GM19324 (cell line): ENCODE data around the gene LRRIQ3.
"Not testable (repeated sequence)": the region's sequence is repeated elsewhere in the genome, so short reads cannot be mapped to it uniquely, and the experiment has no call there.

ENCODE experiments used
- ATAC-seq: cut with Tn5 transposase; IDR thresholded peaks from one replicate; pipeline ENCODE4 v1.9.1; 2021; ENCODE audit warnings: mild to moderate bottlenecking, moderate library complexity; ENCODE audit not compliant: unreplicated experiment, low FRiP score

Gene LRRIQ3, protein sequence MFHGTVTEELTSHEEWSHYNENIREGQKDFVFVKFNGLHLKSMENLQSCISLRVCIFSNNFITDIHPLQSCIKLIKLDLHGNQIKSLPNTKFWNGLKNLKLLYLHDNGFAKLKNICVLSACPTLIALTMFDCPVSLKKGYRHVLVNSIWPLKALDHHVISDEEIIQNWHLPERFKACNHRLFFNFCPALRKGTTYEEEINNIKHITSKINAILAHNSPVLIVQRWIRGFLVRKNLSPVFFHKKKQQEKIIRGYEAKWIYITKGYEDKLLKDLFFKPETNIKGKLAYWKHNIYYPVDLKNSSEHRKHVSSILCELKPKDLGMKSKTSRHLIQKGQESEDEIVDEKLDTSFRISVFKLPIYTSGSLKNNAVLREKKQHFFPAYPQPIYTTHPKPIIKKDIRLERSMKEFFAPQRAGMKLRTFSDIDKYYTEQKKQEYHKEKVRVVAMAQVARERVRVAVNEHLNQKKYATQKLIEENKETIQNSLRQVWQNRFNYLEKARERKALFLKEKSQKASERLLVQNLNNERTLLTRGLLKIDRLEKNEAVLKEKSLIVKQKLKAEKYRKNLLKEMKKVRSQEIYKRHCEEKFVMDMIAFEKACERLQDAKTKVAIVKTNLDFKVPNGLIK

GRCh38 chr1:74197657-74198552 lies at the start of gene LRRIQ3, which contains the start of gene FPGT:
TSS of gene LRRIQ3 (minus strand) at chr1:74198176. CDS start at chr1:74183684, 14,492 bp downstream.
TSS of gene FPGT (plus strand) at chr1:74198242. CDS start at chr1:74198279, 37 bp downstream.
- peak; percentile 98 for ATAC-seq

DNA sequence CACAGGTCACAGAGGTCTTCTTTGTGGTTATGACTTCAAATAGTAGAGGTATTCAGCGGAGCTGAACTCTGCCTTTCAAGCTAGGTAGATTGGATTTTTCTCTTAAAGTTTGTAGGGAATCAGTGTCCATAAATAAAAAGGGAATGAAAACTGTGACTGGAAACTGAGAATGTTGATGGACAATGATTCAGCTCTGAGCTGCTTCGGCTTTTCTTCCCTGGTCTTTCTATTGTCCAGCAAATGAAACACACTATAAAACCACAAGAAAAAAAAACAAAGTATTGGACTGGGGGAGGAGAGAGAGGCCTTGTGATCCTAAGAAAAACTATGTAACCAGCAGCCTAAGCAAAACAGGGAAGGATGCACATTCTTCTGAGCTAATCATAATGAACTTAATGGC lies 48.3 kb upstream of the LRRIQ3 start:
- ATAC-seq = no peak

GRCh38 chr1:74245168-74245772 lies 47.3 kb upstream of the LRRIQ3 start:
- no peak for ATAC-seq

DNA sequence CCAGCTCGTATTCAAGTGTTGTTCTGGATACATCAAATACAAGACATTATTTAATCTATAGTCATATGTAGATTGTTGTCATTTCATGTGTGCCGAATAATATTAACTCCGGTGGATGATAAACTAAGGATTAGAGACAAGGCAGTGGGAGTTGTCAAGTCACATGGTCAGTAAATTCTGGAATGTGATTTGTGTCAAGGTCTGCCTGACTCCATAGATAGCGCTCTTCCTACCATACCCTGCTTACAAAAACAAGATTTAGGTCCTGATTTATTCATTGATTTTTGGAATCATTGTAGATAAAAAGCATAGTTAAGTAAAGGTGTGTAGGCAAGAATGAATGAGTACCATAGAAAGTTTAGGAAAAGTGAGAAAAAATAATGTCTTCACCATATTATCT lies 39.8 kb upstream of the LRRIQ3 start:
- no peak for ATAC-seq

DNA sequence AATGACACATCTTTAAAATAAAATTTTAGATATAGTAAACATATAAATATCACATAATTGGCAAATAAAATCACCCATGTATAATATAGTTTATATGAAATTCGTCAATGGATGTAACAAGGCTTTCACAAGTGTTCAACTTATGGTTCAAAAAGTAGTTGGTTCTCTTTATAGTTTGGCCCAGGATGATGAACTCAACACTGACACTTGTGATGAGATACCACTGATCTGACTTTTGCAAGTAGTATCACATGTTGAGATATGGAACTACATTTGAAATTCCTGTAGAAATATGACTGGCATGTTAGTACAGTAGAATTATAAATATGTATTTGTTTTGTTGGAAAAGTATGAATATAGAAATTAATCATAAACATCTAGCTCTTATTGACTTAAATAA lies 39.1 kb upstream of the LRRIQ3 start:
- ATAC-seq = no peak

DNA sequence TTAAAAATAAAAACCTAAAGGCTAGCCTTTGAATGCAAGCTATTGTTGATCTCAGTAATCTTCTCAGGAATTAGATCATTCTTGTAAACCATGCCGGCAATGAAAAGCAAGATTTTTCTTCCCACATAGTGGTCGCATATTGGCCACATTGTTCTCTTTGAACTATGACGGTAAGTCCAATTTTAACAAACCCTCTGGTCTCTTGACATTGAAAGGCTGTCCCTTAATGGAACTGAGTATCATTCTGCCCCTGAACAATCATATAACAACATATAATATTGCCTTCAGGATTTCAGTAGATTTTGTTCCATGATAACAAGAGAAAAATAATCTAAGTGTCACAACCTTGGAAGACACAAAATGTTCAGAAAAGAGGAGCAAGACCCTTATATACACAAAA lies 38.5 kb upstream of the LRRIQ3 start:
- ATAC-seq = no peak

DNA sequence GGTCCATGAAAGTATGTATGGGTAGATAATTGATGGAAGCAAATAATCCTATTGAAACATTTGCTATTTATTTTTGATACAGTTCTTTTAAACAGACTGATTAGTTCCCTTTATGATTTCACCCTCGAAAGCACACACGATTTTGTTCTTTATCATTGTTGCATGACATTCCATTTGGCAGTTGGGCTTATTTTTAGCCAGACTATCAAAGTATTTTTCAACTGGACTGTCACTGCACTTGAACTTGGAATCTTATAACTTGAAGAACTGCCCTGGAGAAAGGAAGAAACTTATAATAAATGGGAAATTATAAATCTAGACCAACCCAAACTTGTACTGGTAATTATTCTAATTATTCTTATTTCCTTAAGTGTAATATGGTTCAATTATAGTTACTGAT lies 37.2 kb upstream of the LRRIQ3 start, which contains the start of gene TNNI3K:
TSS of gene TNNI3K (plus strand) at position 235 of the 400 bp plus-strand sequence. CDS start at position 300, 65 bp downstream.
- no peak for ATAC-seq

DNA sequence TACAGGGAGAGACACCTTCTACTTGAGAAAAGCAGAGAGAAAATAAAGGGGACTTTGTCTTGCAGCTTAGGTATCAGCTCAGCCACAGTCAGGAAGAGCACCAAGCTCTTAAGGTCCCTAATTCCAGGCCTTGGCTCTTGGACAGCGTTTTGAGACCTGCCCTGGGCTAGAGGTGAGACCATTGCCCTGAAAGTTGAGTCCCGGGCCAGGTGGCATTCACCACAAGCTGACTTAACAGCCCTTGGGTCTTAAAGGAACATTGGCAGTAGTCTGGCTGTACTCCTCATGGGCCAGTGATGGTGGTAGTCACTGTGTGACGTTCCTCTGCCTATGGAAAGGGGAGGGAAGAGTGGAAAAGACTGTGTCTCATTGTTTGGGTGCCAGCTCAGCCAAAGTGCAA lies 25.5 kb upstream of the LRRIQ3 start:
- ATAC-seq = no peak

DNA sequence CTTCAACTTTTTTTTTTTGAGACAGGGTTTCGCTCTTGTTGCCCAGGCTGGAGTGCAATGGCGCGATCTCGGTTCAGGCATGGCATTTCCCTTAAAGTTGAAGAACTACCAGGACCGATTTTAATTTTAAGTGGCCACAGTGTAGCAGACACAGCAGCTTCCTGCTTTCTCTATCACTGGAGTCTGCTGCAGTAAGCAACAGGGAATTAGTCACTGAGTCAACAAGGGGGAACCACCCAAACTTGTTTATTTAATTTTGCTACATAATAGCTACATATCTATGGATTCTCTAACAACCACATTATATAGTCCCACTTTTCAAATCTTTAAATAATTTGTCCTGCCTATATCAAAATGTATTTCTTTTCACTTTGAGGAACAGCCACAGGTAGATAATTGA lies 24.7 kb upstream of the LRRIQ3 start:
- ATAC-seq = no peak

- no peak for ATAC-seq
Measured at GRCh38 chr1:74215229-74215628, 17.3 kb upstream of the LRRIQ3 start.

GRCh38 chr1:74205266-74205665 lies 7.3 kb upstream of the LRRIQ3 start:
- ATAC-seq = no peak

GRCh38 chr1:74199504-74199903 lies 1.5 kb upstream of the LRRIQ3 start:
- no peak for ATAC-seq

DNA sequence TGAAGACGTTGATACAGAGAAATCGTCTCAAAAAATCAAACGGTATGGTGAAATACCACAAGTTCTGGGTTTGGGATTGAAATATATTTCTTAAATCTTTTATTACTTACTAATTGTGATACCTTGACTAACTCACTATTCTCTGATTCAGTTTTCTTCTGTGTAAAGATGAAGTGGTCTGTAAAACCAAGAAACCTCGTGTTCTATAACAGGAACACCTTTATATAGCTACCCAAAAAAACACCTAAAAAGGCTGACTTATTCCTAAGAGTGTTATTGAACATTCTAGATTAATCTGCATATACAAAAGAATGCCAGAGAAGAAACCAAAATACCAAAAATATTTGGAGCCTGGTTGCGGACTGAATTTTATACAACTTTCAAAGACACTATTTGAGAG lies 721 bp downstream of the LRRIQ3 start:
- no peak for ATAC-seq

DNA sequence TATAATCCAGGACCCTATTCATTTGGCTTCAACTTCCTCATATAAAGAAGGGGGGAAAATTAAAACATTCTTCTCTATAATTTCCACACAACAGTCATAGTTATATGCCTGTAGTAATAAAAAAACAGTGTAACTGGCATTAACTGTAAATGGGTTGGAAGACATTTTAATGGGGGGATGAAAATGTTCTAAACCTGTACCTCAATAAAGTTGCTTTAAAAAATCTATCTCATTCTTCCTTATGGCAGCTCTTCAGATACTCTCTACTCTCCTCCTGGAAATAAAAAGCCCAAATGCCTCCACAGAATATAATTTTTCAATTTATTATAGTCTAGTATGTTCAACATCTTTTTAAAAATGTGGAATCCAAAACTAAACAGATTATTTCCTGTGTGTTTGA lies 2.6 kb downstream of the LRRIQ3 start:
- no peak for ATAC-seq

DNA sequence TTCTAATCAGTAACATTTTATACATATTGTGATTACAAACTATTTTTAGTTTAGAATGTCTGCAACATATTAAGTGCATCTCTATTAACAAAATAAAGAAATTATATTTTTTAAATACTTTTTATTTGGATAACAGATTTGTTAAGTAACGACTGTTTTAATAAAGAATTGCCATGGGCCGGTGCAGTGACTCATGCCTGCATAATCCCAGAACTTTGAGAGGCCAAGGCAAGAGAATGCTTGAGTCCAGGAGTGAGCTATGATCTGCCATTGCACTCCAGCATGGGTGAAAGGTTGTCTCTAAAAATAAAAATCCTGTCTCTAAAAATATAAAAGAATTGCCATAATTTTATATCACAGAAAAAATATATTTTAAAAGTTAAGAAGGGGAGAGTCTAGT lies 4.1 kb downstream of the LRRIQ3 start:
- no peak for ATAC-seq

GRCh38 chr1:74180490-74180889 lies 17.5 kb downstream of the LRRIQ3 start:
- no peak for ATAC-seq

GRCh38 chr1:74174423-74174822 lies 23.6 kb downstream of the LRRIQ3 start:
- not testable (repeated sequence) for ATAC-seq

GRCh38 chr1:74162333-74162732 lies 35.6 kb downstream of the LRRIQ3 start:
- no peak for ATAC-seq

DNA sequence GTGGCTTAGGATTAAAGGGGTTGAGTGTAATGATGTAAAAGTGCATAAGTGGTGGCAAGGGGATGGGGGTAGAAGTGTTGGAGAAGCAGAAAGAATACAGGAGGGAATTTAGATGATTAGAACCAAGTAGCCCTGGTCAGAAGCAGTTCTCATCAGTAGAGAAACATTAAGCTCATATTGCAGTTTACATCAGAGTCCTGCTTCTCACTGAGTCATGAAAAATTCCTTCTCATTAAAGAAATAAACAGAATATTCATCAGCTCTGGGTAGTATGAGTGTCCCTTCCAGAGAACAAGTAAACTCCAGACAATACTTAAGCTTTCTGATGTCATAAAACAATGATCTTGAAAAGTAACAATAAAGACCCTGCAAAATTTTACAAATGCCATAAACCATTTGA lies 36.5 kb downstream of the LRRIQ3 start:
- ATAC-seq = no peak

- ATAC-seq = no peak
Measured at GRCh38 chr1:74160046-74160445, 37.9 kb downstream of the LRRIQ3 start.
